Activated effector memory CD4-positive, alpha-beta T cell treated with Interleukin-2 at 50 U/mL for 16 hours (primary cell): Measurements from ENCODE around the gene SPDYE5.

ENCODE experiments used
- DNase-seq: peaks from one replicate; pipeline ENCODE4 v3.0.0-alpha.2; 2020

The SPDYE5 gene

GRCh38 chr7:75537731-75538130 is 45.6 kb downstream of the SPDYE5 start:
- no peak for DNase-seq

- no peak for DNase-seq
Measured at GRCh38 chr7:75546237-75547015, 54.3 kb downstream of the SPDYE5 start.
